ENCODE results near the gene GBP4. TPM values are rescaled to one million over a fixed set of nuclear protein-coding genes. Genes with fewer than 3 reads are reported as not detected.

GBP4 gene
- total RNA-seq, 1 experiment from 2014 or later, result 0.09 TPM

DNA sequence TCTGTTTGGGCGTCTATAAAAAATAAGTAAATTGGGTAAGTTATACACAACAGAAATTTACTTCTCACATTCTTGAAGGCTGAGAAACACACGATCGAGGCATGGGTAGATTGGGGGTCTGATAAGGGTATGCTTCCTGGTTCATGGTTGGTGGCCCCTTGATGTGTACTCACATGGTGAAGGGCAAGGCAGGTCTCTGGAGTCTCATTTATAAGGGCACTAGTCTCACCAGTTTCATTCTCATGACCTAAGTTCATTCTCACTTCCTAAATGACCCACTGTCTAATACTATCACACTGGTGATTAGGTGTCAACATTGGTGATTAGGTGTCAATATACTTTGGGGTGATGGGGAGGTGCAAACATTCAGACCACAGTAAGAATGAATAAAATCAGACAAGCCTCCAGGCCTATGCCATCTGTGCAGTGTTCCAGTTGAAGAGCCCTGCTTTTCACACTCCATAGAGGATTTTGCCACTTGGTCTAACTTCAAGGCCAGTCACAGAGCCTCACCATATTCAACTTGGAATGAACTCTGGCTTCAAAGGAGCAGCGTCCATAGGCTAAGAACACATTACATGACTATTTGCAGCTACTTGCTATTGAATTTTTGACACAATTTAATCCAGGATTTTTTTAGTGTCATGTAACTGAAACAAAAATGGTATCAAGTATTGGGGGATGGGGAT lies 2.5 kb upstream of the GBP4 start:
- no peak for DNase-seq (ENCODE audit: low spot score)
- Mint-ChIP-seq H3K4me1 (peaks cover 16% of the 10 kb centered on the region), H3K9me3 (peaks cover 32% of the 10 kb centered on the region), H3K4me3 (no peak overlapping the region), H3K27me3 (ENCODE audit: low read depth) (no peaks in the 10 kb centered on the region), H3K27ac (no peak overlapping the region), H3K36me3 (peaks cover 19% of the 10 kb centered on the region)
- ChIA-PET CTCF (no interaction called here), POLR2A (no interaction called here)
- no peak for ATAC-seq
- no peak for TF ChIP-seq ZBTB21 (CRISPR knock-in tag; IDR thresholded peaks at IDR 0.05; ENCODE audit: borderline replicate concordance)
- no peak for TF ChIP-seq ELF4 (CRISPR knock-in tag; IDR thresholded peaks at IDR 0.05; ENCODE audit: low read depth)

DNA sequence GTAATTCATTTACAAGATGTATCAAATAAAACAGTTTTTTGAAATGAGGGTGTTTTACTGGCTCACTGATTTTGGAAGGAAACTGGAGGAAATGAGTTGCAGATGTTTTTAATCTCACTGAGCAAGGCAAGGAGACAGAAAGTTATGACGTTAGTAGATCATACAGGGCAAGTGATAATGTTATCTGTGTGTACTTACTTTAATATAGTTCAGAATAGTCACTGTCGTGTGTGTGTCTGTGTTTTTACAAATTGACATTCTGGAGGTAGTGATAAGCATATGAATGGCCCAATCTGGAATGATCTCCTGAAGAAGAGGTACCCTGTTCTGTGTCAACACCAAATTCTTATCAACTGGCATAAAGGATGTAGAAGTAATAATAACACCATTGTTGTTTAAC lies 1.9 kb upstream of the GBP4 start:
- no peak overlapping the region for H3K4me3 Mint-ChIP-seq
- peaks cover 17% of the 10 kb centered on the region for H3K36me3 Mint-ChIP-seq
- ChIA-PET POLR2A (no interaction called here), CTCF (no interaction called here)
- TF ChIP-seq, protein P1, sequence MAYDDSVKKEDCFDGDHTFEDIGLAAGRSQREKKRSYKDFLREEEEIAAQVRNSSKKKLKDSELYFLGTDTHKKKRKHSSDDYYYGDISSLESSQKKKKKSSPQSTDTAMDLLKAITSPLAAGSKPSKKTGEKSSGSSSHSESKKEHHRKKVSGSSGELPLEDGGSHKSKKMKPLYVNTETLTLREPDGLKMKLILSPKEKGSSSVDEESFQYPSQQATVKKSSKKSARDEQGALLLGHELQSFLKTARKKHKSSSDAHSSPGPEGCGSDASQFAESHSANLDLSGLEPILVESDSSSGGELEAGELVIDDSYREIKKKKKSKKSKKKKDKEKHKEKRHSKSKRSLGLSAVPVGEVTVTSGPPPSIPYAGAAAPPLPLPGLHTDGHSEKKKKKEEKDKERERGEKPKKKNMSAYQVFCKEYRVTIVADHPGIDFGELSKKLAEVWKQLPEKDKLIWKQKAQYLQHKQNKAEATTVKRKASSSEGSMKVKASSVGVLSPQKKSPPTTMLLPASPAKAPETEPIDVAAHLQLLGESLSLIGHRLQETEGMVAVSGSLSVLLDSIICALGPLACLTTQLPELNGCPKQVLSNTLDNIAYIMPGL (CRISPR knock-in tag; IDR thresholded peaks at IDR 0.05), result no peak
- TF ChIP-seq GTF2I (CRISPR knock-in tag; conservative IDR thresholded peaks at IDR 0.05) (no peak), ESRRA (CRISPR knock-in tag; IDR thresholded peaks at IDR 0.05; ENCODE audit: borderline replicate concordance) (no peak), CBFB (CRISPR knock-in tag; IDR thresholded peaks at IDR 0.05; ENCODE audit: low read depth) (no peak), SOX15 (CRISPR knock-in tag; IDR thresholded peaks at IDR 0.05) (no peak), ZNF138 (CRISPR knock-in tag; conservative IDR thresholded peaks at IDR 0.05) (no peak), TEAD4 (CRISPR knock-in tag; IDR thresholded peaks at IDR 0.05) (no peak)
- TF ChIP-seq, protein P2, sequence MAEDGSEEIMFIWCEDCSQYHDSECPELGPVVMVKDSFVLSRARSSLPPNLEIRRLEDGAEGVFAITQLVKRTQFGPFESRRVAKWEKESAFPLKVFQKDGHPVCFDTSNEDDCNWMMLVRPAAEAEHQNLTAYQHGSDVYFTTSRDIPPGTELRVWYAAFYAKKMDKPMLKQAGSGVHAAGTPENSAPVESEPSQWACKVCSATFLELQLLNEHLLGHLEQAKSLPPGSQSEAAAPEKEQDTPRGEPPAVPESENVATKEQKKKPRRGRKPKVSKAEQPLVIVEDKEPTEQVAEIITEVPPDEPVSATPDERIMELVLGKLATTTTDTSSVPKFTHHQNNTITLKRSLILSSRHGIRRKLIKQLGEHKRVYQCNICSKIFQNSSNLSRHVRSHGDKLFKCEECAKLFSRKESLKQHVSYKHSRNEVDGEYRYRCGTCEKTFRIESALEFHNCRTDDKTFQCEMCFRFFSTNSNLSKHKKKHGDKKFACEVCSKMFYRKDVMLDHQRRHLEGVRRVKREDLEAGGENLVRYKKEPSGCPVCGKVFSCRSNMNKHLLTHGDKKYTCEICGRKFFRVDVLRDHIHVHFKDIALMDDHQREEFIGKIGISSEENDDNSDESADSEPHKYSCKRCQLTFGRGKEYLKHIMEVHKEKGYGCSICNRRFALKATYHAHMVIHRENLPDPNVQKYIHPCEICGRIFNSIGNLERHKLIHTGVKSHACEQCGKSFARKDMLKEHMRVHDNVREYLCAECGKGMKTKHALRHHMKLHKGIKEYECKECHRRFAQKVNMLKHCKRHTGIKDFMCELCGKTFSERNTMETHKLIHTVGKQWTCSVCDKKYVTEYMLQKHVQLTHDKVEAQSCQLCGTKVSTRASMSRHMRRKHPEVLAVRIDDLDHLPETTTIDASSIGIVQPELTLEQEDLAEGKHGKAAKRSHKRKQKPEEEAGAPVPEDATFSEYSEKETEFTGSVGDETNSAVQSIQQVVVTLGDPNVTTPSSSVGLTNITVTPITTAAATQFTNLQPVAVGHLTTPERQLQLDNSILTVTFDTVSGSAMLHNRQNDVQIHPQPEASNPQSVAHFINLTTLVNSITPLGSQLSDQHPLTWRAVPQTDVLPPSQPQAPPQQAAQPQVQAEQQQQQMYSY (CRISPR knock-in tag; IDR thresholded peaks at IDR 0.05), result no peak
- TF ChIP-seq, protein P3, sequence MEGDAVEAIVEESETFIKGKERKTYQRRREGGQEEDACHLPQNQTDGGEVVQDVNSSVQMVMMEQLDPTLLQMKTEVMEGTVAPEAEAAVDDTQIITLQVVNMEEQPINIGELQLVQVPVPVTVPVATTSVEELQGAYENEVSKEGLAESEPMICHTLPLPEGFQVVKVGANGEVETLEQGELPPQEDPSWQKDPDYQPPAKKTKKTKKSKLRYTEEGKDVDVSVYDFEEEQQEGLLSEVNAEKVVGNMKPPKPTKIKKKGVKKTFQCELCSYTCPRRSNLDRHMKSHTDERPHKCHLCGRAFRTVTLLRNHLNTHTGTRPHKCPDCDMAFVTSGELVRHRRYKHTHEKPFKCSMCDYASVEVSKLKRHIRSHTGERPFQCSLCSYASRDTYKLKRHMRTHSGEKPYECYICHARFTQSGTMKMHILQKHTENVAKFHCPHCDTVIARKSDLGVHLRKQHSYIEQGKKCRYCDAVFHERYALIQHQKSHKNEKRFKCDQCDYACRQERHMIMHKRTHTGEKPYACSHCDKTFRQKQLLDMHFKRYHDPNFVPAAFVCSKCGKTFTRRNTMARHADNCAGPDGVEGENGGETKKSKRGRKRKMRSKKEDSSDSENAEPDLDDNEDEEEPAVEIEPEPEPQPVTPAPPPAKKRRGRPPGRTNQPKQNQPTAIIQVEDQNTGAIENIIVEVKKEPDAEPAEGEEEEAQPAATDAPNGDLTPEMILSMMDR (IDR thresholded peaks at IDR 0.05), result no peak
- TF ChIP-seq, protein P4, sequence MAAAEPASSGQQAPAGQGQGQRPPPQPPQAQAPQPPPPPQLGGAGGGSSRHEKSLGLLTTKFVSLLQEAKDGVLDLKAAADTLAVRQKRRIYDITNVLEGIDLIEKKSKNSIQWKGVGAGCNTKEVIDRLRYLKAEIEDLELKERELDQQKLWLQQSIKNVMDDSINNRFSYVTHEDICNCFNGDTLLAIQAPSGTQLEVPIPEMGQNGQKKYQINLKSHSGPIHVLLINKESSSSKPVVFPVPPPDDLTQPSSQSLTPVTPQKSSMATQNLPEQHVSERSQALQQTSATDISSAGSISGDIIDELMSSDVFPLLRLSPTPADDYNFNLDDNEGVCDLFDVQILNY (CRISPR knock-in tag; IDR thresholded peaks at IDR 0.05), result no peak
- TF ChIP-seq, protein P5, sequence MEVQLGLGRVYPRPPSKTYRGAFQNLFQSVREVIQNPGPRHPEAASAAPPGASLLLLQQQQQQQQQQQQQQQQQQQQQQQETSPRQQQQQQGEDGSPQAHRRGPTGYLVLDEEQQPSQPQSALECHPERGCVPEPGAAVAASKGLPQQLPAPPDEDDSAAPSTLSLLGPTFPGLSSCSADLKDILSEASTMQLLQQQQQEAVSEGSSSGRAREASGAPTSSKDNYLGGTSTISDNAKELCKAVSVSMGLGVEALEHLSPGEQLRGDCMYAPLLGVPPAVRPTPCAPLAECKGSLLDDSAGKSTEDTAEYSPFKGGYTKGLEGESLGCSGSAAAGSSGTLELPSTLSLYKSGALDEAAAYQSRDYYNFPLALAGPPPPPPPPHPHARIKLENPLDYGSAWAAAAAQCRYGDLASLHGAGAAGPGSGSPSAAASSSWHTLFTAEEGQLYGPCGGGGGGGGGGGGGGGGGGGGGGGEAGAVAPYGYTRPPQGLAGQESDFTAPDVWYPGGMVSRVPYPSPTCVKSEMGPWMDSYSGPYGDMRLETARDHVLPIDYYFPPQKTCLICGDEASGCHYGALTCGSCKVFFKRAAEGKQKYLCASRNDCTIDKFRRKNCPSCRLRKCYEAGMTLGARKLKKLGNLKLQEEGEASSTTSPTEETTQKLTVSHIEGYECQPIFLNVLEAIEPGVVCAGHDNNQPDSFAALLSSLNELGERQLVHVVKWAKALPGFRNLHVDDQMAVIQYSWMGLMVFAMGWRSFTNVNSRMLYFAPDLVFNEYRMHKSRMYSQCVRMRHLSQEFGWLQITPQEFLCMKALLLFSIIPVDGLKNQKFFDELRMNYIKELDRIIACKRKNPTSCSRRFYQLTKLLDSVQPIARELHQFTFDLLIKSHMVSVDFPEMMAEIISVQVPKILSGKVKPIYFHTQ (CRISPR knock-in tag; IDR thresholded peaks at IDR 0.05), result no peak
- TF ChIP-seq, protein P6, sequence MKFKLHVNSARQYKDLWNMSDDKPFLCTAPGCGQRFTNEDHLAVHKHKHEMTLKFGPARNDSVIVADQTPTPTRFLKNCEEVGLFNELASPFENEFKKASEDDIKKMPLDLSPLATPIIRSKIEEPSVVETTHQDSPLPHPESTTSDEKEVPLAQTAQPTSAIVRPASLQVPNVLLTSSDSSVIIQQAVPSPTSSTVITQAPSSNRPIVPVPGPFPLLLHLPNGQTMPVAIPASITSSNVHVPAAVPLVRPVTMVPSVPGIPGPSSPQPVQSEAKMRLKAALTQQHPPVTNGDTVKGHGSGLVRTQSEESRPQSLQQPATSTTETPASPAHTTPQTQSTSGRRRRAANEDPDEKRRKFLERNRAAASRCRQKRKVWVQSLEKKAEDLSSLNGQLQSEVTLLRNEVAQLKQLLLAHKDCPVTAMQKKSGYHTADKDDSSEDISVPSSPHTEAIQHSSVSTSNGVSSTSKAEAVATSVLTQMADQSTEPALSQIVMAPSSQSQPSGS (CRISPR knock-in tag; IDR thresholded peaks at IDR 0.05; ENCODE audit: borderline replicate concordance, low read depth), result no peak
- peaks cover 16% of the 10 kb centered on the region for H3K4me1 Mint-ChIP-seq
- DNase-seq (ENCODE audit: low spot score) (no peak), ATAC-seq (no peak)
- peaks cover 30% of the 10 kb centered on the region for H3K9me3 Mint-ChIP-seq
- H3K27me3 Mint-ChIP-seq (ENCODE audit: low read depth), result no peaks in the 10 kb centered on the region
- H3K27ac Mint-ChIP-seq, result no peak overlapping the region
